ENCODE results near the gene CYP27C1. TPM values are rescaled to one million over a fixed set of nuclear protein-coding genes. Genes with fewer than 3 reads are reported as not detected.

CYP27C1 gene
- total and polyA plus RNA-seq, 2 experiments from 2014 or later: 1.8 to 2.9 TPM

- no peak overlapping the region for H3K4me2 ChIP-seq
- H3K79me2 ChIP-seq (replicated peaks; ENCODE audit: insufficient read depth): no peaks in the 10 kb centered on the region
- no peak overlapping the region for H3K27ac ChIP-seq (ENCODE audit: low read depth)
- H3K4me1 ChIP-seq (ENCODE audit: insufficient read depth): peaks cover 16% of the 10 kb centered on the region
- H3K36me3 ChIP-seq (ENCODE audit: insufficient read depth): no peaks in the 10 kb centered on the region
- TF ChIP-seq NANOG (IDR thresholded peaks at IDR 0.05; ENCODE audit: borderline replicate concordance) (no peak), CREB1 (CRISPR knock-in tag; IDR thresholded peaks at IDR 0.05; ENCODE audit: low read depth) (no peak), ZNF462 (CRISPR knock-in tag; IDR thresholded peaks at IDR 0.05) (no peak), ZNF114 (CRISPR knock-in tag; IDR thresholded peaks at IDR 0.05) (no peak), ZNF331 (CRISPR knock-in tag; IDR thresholded peaks at IDR 0.05; ENCODE audit: low read depth) (no peak), CTCF (conservative IDR thresholded peaks at IDR 0.05; ENCODE audit: low read depth in 2 of 2) (no peak)
- Mint-ChIP-seq H3K4me1 (peaks cover 18% of the 10 kb centered on the region), H3K27me3 (ENCODE audit: insufficient read depth, low read depth, poor library complexity) (peaks cover 11% of the 10 kb centered on the region), H3K36me3 (ENCODE audit: low read depth) (peaks cover 3% of the 10 kb centered on the region; the same call in 1 of the 3 replicates), H3K4me3 (no peak overlapping the region), H3K27ac (no peak overlapping the region), H3K9me3 (peaks cover 17% of the 10 kb centered on the region)
- no peaks in the 10 kb centered on the region for H3K9me2 ChIP-seq (ENCODE audit: insufficient read depth)
- no peak for DNase-seq (ENCODE audit: low spot score)
- no peaks in the 10 kb centered on the region for H4K20me1 ChIP-seq (replicated peaks; ENCODE audit: insufficient read depth)
- no peaks in the 10 kb centered on the region for H3K27me3 ChIP-seq (ENCODE audit: insufficient read depth)
- H3F3A ChIP-seq (replicated peaks; ENCODE audit: low read depth): no peaks in the 10 kb centered on the region
- no peak for ATAC-seq
- H3K4me3 ChIP-seq: no peak overlapping the region
- no peak overlapping the region for H2AFZ ChIP-seq
Observed at GRCh38 chr2:127181851-127182250, 38.2 kb downstream of the CYP27C1 start.

All from GM23338 (cell line).